Upper lobe of left lung (tissue), 4 donors: ENCODE data around the gene INSR.

Experiments
- CTCF ChIP-seq, 6 experiments: fragments of 450-650 bp in 4 of 6; fragments of 200-600 bp in 2 of 6; sonication (generic) in 2 of 6; IDR thresholded peaks; one replicate each; pipeline ENCODE4 v1.5.1; 2016 to 2019; ENCODE audit warnings: antibody characterized with exemption in 6 of 6
- EP300 ChIP-seq, 4 donors: sonication (generic); formaldehyde crosslinking; IDR thresholded peaks; one replicate each; pipeline ENCODE4 v1.5.1; 2017; ENCODE audit warnings: antibody characterized with exemption in 4 of 4, control low read depth in 2 of 4
- POLR2AphosphoS5 ChIP-seq, 2 donors: sonication (generic); formaldehyde crosslinking; IDR thresholded peaks; one replicate each; pipeline ENCODE4 v1.5.1; 2017; ENCODE audit warnings: antibody characterized with exemption in 2 of 2

- TF ChIP-seq CTCF (IDR thresholded peaks at IDR 0.05) (no peak), POLR2AphosphoS5 (IDR thresholded peaks at IDR 0.05) (no peak), EP300 (IDR thresholded peaks at IDR 0.05) (no peak)
These were observed 31.7 kb downstream of the INSR start for GRCh38 chr19:7262470-7262869.
